BLaER1 treated with 17β-estradiol and CSF1 and Interleukin-3, amounts not matched to agents 10 nM and 100 nM (cell line): Measurements from ENCODE around the gene ATAD5.

Experiments
- H3K27ac ChIP-seq, 11 experiments: shearing (Covaris generic); formaldehyde crosslinking; 2 replicates each; pipeline ENCODE4 v1.8.1; 2022
- H3K27me3 ChIP-seq, 11 experiments: shearing (Covaris generic); formaldehyde crosslinking; 2 replicates each; pipeline ENCODE4 v1.8.1; 2022
- H3K36me3 ChIP-seq, 11 experiments: shearing (Covaris generic); formaldehyde crosslinking; 2 replicates each; pipeline ENCODE4 v1.8.1; 2022
- H3K4me1 ChIP-seq, 10 experiments: shearing (Covaris generic); formaldehyde crosslinking; 2 replicates each; pipeline ENCODE4 v1.8.1; 2022
- H3K4me2 ChIP-seq, 11 experiments: shearing (Covaris generic); formaldehyde crosslinking; 2 replicates each; pipeline ENCODE4 v1.8.1; 2022
- H3K4me3 ChIP-seq, 10 experiments: shearing (Covaris generic); formaldehyde crosslinking; 2 replicates each; pipeline ENCODE4 v1.8.1; 2022
- H3K9ac ChIP-seq, 11 experiments: shearing (Covaris generic); formaldehyde crosslinking; 2 replicates each; pipeline ENCODE4 v1.8.1; 2022
- H3K9me3 ChIP-seq, 11 experiments: shearing (Covaris generic); formaldehyde crosslinking; replicated peaks in 1 of 11; 2 replicates each; pipeline ENCODE4 v1.8.1; 2022
- H4K20me1 ChIP-seq, 11 experiments: shearing (Covaris generic); formaldehyde crosslinking; 2 replicates each; pipeline ENCODE4 v1.8.1; 2022
- Cebpa-rat ChIP-seq, 11 experiments: shearing (Covaris generic); IDR thresholded peaks; 2 replicates each; pipeline ENCODE4 v1.8.1; 2022

Gene ATAD5

DNA sequence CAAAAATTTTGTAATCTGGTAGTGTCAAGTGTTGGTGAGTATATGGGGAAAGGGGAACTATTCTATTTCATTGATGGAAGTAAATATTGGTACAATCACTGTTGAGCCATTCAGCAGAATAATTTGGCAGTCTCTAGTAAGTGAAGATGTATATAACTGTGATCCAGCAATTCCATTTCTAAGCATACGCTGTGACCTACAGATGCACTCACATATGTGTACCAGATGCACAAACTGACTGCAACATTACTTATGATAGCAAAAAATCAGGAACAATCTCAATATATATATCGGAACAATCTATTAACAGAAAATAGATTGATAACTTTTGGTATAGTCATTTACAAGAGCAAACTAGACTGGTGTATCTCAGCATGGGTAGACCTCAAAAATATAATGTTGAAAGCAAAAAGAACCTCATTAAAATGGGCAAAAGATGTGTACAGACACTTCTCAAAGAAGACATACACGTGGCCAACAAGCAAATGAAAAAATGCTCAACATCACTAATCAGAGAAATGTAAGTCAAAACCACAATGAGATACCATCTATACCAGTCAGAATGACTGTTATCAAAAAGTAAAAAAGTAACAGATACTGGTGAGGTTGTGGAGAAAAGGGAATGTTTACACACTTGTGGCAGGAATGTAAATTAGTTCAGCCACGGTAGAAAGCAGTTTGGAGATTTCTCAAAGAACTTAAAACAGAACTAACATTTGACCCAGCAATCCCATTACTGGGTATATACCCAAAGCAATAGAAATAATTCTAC lies 110.7 kb downstream of the ATAD5 start:
- Histone ChIP-seq H3K36me3 (peaks cover 0 to 42% (median 0%) of the 10 kb centered on the region in 11 experiments; a peak in 4 of 22 replicates), H3K9me3 (peaks cover 0 to 4% (median 0%) of the 10 kb centered on the region in 11 experiments; a peak in 2 of 22 replicates), H4K20me1 (no peaks in the 10 kb centered on the region), H3K9ac (no peak overlapping the region), H3K27me3 (no peaks in the 10 kb centered on the region), H3K4me1 (peaks cover 0 to 31% (median 0%) of the 10 kb centered on the region in 10 experiments; a peak in 7 of 20 replicates), H3K4me2 (no peak overlapping the region), H3K27ac (no peak overlapping the region), H3K4me3 (no peak overlapping the region)
- TF ChIP-seq Cebpa-rat (IDR thresholded peaks at IDR 0.05), result no peak
